Stimulated activated CD4-positive, alpha-beta T cell treated with anti-CD3 and anti-CD28 coated beads, Interleukin-12 subunit alpha, Interleukin-12 subunit beta, amount 100 ng/mL, for 24 hours (primary cell): ENCODE measurements around the gene FAF1.
"Not testable (repeated sequence)": the region's sequence is repeated elsewhere in the genome, so short reads cannot be mapped to it uniquely, and the experiment has no call there.

ENCODE experiments used
- DNase-seq, 2 experiments: peaks; one replicate each; pipeline ENCODE4 v3.0.0-alpha.2; 2020; ENCODE audit warnings: low read depth in 2 of 2

The FAF1 gene

DNA sequence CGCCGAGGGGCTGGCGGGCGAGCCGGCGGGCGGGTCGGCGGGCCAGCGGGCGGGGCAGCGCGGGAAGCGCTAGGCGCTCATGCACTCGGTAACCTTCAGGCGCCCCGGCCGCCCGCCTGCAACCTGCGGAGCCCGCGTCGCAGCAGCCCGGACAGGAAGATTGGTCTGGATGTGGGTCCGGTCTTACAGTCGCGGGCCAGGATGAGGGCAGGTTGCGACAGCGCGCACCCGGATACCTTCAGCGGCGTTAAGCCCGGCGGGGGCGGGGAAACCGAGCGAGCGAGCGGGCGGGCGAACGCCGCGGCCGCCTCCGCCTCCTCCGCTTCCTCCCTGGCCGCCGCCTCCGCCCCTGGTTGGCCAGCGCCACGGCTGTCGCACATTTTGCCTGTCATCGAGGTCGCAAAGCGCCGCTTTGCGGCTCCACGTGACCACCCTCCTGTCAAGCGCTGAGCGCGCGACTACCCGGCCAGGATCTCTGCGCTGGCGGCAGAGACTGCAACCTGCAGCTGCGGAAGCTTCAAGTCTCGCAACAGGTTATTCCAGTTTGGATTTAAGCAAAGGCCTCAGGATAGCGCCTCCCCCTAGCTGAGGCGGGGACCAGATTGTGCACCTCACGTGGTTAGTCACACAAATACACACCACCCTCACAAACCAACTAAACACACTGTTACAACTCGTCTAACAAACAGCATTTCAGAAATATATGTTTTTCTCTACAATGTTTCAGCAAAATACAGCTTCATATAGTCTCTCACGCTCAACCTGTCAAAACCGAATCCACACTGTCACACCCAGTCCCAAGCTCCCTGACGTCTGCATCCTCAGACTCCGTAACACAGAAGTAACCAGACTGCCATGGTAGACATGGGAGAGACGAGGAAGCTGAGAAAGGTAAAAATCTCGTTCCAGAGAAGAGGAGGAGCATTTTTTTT, at the start of gene FAF1:
Gene FAF1 (minus strand): TSS at position 355 of the 932 bp plus-strand sequence. CDS start 456 bp downstream, outside the sequence.
- DNase-seq, result peak; percentile 94 to 95

DNA sequence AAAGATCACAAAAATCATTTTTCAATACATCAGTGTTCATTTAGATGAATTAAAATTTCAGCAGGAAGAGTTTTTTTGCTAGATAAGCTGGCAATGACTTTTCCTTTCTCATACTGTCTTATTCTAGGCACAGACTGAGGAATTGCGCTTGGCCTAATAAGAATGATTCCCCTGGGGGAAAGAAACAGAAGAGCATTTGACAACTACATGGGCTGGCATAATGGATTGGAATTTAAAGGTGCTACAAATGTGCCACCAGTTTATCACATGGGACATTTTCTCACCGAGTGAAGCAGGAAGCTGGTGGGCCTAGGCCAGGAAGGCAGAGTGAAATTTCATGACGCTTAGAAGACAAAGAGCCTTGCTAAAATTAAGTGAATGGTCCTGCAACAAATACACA, 49.3 kb upstream of the FAF1 start:
- DNase-seq, result no peak

DNA sequence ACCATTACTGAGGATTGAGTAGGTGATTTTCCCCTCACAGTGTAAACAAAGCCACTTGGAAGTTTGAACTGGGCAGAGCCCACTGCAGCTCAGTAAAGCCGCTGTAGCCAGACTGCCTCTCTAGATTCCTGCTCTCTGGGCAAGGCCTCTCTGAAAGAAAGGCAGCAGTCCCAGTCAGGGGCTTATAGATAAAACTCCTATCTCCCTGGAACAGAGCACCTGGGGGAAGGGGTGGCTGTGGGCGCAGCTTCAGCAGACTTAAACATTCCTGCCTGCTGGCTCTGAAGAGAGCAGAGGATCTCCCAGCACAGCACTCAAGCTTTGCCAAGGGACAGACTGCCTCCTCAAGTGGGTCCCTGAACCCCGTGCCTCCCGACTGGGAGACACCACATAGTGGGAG, 45.5 kb upstream of the FAF1 start:
- not testable (repeated sequence) for DNase-seq

DNA sequence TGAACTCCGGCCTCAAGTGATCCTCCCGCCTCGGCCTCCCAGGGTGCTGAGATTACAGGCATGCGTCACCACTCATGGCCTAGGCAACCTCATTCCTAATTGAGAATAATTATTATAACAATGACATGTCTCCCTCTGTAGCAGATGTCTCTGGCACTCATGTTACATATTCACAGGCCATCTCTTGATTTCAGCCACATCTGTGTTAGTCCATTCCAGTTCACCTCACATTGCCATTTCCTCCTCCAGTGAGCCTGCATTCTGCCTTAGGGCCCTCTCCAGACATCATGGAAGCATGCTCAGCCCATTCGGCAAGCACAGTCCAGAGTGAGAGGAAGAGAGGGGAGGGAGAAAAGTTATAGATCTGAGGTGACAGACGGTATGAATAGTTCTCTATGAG, 42.4 kb upstream of the FAF1 start:
- no peak for DNase-seq

DNA sequence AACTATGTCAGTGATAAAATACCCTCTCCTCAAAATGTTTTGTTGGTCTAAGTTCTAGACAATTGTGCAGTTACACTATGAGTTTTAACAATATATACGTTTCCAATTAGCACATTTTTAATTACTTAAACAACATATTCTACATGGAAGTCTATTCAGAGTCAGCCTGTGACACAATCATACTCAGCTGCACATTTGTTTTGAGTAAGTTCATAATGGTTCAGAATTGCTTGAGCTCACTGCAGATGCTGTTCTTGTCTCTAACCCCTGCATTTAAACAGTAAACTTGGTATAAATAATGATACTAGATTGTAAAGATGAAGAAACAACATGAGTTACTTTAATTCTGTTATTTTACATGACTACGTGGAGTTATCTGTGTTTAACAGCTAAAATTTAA, 40.6 kb upstream of the FAF1 start:
- no peak for DNase-seq

DNA sequence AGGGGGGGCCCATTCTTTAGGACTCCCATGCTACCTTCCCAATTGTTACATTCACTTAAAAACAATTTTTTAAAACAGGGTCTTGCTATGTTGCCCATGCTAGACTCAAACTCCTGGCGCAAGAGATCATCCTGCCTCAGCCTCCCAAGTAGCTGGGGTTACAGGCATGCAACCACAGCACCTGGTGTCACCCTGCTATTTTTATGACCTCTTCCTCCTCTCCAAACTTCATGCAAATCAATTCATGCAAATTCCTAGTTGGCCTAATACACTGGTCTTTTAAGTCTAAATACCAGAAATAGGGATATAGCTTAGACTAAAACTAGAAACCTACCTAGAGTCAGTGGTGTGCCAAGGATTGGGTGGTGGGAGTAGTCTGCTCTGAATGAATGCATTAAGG, 40.1 kb upstream of the FAF1 start:
- DNase-seq, result no peak

DNA sequence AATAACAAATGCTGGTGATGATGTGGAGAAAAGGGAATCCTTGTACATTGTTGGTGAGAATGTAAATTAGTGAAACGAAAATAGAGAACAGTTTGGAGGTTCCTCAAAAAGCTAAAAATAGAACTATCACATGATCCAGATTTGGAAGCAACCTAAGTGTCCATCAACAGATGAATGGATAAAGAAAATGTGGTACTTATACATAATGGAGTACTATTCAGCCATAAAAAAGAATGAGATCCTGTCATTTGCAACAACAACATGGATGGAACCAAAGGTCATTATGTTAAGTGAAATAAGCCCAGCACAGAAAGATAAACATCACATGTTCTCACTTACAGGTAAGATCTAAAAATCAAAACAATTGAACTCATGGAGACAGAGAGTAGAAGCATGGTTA, 39.3 kb upstream of the FAF1 start:
- DNase-seq, result not testable (repeated sequence)

DNA sequence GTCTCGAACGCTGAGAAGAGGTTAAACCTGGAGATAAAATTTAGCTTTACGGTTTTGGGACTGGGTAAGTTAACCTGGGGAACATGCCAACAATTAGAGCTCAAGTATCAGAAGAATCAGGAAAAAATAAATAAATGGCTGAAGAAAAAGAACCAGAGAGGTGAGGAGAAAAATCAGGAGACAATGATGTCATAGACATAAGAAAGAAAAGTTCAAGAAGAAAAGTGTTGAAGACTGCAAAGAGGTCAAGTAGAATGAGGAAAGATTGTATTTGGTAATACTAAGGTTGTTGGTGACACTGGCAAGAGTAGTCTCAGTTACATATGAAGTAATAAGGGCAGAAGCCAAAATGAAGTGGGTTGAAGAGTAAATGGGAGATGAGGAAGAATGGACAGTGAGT, 36.0 kb upstream of the FAF1 start:
- DNase-seq, result no peak

DNA sequence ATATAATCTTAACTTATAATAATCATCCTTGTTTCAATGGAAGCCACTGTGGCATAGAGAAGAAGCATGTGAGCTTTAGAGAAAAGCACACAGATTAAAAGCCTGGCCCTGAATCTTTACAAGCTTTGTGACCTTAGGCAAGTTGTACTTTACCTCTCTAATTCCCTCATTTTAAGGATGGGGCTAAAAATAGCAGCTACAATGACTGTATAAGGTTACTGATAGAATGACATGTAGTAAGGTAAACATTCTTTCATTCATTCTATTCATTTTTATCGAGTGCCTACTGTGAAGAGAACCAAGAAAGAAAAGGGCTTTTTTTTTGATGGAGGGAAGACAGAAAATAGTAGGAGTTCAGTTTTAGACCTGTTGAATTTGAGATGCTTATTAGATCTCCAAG, 35.6 kb upstream of the FAF1 start:
- DNase-seq, result no peak

DNA sequence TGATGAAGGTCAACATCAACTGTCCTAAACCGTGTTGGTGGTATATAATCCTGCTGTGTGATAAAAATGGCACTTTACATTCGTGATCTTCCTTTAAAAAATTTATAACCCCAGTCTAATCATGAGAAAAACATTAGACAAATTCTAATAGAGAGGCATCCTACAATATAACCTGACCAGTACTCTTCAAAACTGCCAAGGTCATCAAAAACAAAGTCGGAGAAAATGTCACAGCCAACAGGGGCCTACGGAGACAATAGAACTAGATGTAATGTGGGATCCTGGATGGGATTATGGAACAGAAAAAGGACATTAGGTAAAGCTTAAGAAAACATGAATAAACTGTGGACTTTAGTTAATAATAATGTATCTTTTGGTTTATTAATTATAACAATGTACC, 34.9 kb upstream of the FAF1 start:
- DNase-seq, result no peak

DNA sequence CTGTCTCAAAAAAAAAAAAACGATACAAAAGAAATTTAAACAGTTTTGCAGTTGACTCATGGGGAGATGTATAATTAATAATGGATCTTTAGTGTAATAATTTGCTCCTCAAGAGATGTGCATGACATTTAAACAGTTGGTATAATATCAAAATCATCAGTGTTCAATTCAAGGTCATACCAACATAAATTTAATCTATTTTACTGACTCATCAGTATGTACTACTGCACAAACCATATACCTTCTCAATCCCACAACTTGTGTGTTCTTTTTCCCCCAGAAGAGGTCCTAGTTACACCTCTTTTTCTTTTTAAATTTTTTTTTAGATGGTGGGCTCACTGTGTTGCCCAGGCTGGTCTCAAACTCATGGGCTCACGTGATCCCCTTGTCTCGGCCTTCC, 33.6 kb upstream of the FAF1 start:
- DNase-seq, result no peak

DNA sequence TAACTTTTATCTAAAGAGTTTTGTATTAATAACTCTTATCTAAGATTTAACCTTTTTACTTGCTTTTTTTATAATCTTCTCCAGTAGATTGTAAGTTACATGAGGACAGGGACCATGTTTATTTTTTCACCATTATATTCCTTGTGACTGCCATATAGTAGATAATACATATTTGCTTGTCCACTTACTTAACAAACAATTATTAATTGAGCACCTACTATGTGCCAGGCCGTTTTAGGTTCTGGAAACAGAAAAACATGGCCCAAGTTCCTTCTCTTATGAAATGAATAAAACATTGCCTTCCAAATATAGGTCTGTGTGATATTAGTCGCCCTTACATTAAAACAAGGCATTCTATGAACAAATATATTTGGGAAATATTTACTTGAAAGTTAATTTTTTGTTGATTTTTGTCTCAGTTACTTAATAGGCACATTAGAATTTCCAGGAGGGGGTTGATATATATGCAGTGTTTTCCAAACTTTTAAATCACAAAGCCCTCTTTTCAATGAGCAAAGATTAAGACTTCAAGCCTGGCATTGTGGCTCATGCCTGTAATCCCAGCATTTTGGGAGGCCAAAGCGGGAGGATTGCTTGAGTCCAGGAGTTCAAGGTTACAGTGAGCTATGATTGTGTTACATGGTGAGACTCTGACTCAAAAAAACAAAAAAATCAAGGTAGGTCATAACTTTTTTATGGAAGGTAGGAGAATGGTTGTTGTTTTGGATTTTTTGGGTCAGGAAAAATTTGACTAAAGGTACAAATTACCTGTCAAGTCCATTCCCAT, 32.7 kb upstream of the FAF1 start:
- DNase-seq, result no peak

DNA sequence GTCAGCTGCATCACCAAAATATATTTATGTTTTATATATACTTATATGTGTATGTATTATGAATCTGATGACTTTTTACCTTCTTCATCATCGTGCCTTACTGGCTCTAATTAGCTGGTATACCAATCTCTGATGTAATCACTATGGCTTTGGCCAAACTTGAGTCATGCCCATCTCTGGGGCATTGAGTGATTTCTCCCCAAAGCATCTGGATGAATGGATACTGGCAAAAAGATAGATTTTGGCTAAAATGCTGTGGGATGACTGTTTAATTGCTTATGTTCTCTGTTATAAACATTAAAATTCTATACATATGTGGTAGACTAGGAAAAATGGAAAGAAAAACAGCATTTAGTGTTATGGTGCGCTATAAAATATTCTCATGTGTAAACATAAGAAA, 29.6 kb upstream of the FAF1 start:
- no peak for DNase-seq

DNA sequence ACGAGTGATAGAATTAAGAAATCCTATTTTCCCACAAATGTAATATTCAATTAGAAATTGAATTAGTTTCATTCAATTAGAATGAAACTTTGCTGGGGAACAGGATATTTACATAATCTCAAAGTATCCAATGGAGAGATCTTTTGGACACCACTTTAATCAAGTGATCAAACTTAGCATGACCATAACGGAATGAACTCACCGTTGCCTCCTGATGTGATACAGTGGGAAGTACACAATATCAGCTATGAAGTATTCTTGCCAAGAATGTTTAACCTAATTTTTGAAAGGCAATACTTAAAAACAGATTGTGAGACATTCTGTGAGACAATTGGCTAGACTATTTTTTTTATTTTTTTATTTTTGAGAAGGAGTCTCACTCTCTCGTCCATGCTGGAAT, 26.6 kb upstream of the FAF1 start:
- DNase-seq, result no peak

DNA sequence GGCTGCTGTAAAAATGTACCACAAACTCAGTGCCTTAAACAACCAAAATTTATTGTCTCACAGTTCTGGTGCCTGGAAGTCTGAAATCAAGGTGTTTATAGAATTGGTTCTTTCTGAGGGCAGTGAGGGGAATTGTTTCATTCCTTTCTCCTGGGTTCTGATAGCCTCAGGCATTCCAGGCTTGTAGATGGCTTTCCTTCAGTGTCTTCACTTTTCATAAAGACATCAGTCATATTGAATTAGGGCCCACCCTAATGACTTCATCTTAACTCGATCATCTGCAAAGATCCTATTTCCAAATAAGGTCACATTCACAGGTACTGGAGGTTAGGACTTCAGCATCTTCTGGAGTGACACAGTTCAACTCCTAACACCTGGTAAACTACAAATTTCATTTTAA, 25.0 kb upstream of the FAF1 start:
- DNase-seq, result no peak

DNA sequence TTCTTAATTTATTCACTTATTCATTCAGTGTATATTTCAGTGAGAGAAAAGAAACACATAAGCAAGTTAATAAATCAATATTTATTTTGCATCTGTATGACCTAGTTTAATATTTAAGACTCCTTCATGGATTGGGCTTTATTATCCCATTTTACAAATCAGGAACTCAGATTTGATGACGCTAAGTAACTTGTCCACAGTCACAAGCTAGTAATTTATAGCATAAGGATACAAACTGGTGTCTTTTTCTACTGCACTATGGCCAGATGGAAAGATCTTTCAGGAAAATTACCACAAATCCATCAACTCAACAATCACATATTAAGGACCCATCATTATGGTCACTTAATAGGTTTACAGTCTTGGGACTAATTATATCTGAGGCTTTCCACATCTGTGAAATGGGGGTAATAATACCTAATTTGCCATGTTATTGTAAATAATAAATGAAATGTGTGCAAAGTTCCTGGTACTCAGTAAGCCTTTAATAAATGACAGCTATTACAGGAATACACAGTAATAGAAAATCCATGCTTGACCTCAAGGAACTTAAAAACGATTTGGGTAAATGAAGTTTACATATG, 23.2 kb upstream of the FAF1 start:
- no peak for DNase-seq

DNA sequence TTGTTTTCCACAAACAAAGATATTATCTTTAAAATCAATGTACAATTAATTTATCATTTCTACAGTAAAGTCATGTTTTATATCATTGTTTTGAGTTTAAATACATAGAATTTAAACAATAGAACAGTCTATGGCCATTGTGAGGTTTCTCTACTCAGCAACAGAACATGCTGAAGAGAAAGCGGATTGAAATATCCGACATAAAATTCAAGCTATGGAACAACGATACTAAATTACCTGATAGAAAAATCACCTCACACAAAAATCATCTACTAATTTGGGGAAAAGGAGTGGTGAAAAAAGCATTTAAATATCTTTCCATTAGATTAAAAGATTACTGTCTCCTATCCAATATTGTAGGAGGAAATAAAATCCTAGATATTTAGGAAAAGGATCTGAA, 22.5 kb upstream of the FAF1 start:
- DNase-seq, result no peak

DNA sequence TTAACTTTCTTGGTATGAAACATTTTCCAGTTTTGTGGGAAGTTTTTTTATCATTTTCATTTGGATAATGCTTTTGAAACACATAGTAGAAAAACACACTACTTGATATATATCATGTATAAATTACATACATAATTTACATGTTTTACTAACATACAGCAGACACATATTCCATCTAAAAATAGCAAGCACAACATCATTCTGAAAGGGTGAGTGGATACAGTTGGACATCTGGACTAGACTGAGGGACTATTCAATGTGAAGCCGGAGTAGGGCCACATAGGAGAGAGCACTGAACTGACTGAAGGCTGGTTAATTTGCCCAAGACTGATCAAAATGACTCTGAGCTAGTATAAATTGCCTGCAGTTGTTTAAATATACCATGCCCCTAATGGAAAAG, 21.7 kb upstream of the FAF1 start:
- DNase-seq, result no peak

DNA sequence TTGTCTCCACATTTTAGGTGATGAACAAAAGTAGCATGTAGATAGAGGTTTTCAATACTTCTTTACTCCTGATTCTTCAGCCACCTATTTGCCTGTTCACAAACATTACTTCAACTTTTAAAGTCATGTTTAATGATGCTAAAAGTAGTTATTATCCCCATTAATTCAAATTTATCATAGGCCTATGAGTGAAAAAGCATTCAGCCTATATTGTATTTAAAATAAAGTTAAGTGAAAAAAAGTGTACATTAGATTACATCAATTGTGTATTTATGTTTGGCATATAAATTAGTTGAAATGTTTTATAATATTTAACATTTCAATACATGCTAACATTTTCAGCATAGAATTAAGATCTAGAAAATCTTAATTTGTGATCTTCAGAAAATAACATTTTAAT, 20.4 kb upstream of the FAF1 start:
- no peak for DNase-seq

DNA sequence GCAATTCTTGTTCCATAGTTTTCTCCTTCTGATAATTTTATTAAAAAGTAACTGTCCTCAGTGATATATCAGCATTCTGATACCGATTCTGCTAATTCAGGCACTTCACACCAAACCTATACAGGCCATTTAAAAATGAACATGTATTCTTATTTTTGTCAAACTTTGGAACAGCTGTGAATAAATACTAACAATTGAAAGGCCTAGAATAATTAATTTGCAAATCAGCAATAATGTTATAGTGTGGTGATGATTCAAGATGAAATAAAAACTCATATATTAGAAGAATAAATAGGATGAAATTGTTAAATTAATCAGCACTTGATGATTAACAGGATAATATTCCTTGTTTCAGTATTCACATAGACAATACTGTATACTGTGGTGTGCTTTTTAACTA, 19.9 kb upstream of the FAF1 start:
- no peak for DNase-seq

DNA sequence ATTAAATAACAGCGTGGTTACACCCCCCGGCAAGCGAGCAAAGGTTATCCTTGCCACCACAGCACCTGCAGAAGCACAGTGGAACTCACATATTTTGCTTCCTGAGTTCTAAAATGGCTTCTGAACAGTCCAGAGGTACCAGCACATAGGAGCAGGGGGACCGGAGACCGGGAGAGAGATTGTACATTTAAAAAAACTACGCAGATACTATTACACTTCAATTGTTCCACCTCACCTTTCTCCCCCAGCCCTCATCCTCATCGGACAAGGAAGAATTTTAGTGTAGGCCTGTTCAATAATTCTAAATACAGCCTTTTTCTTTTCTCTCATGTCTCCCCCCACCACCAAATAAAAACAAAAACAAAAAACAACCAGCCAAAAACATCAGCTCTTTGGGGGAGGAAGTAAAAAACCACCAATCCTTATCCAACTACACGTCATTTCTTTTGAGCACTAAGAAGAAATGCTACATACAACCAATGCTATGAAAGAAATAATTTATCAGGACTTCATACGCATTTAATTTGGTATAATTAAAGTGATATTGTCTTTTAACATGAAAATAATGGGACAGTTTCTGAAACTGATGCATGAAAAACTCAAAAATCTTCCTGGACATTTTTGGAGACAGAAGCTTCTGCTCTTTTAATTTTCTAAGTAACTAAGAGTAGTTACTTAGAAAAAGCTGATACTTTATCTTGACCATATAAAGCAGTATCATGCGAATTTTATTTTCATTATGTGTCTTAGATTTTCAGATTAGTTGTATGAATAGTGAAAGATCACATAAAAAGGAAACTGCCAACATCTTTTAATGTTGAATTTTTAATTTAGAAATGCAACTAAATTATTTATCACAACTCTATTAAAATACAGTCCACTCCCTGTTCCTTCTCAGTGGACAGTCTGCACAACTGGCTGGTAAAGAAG, 19.1 kb upstream of the FAF1 start:
- no peak for DNase-seq
